Body of pancreas (tissue), 4 donors: ENCODE measurements around the gene IFNA6. TPM values are rescaled to one million over a fixed set of nuclear protein-coding genes. Genes with fewer than 3 reads are reported as not detected.

Experiments
- ATAC-seq: fragments of 150-250 bp; one replicate; pipeline ENCODE4 v1.9.1; 2016
- DNase-seq, 4 donors: peaks; one replicate each; pipeline ENCODE4 v3.0.0-alpha.2; 2019
- H3K27ac ChIP-seq, 4 donors: fragments of 200-600 bp; sonication (generic); 1 replicate in 3 of 4; 2 replicates in 1 of 4; pipeline versions ENCODE4 v1.5.1 to v1.6.1; 2016 to 2019; ENCODE audit warnings: mild to moderate bottlenecking in 1 of 4, mixed read lengths in 1 of 4, moderate library complexity in 1 of 4
- H3K27me3 ChIP-seq, 2 donors: fragments of 200-600 bp; sonication (generic); one replicate each; pipeline ENCODE4 v1.6.0; 2016; ENCODE audit warnings: mild to moderate bottlenecking in 1 of 2
- H3K36me3 ChIP-seq, 2 donors: fragments of 200-600 bp; sonication (generic); replicated peaks in 1 of 2; 2 replicates each; pipeline ENCODE4 v1.5.1; 2016; ENCODE audit warnings: low read depth in 2 of 2; ENCODE audit not compliant: insufficient read depth in 1 of 2
- H3K4me1 ChIP-seq: fragments of 200-600 bp; sonication (generic); one replicate; pipeline ENCODE4 v1.6.0; 2016
- H3K4me3 ChIP-seq, 2 donors: fragments of 200-600 bp; sonication (generic); 1 replicate in 1 of 2; 2 replicates in 1 of 2; pipeline ENCODE4 v1.5.1; 2016 to 2019
- H3K9me3 ChIP-seq, 3 donors: fragments of 200-600 bp; sonication (generic); 1 replicate in 2 of 3; 2 replicates in 1 of 3; pipeline ENCODE4 v1.5.1; 2016
- CTCF ChIP-seq, 7 experiments: fragments of 450-650 bp in 4 of 7; fragments of 200-600 bp in 3 of 7; sonication (generic) in 3 of 7; IDR thresholded peaks; one replicate each; pipeline ENCODE4 v1.5.1; 2016 to 2019; ENCODE audit warnings: antibody characterized with exemption in 7 of 7
- POLR2A ChIP-seq, 3 donors: fragments of 450-650 bp; IDR thresholded peaks; one replicate each; pipeline ENCODE4 v1.6.1; 2016; ENCODE audit warnings: antibody characterized with exemption in 3 of 3, mild to moderate bottlenecking in 2 of 3
- WGBS, 2 donors: methylation state at CpG; one replicate each; pipeline ENCODE4 v1.1.5; 2017; 5-methylcytosine and 5-hydroxymethylcytosine counted together
- intact Hi-C: fragments of 100-400 bp; cut with DNase I; formaldehyde crosslinking; loops from one replicate; pipeline ENCODE4 v1.15.1; 2023
- total RNA-seq, 2 donors: library from RNA; depleted of rRNA; stranded (reverse); fragments of >200 nt; gene quantifications; one replicate each; pipeline ENCODE4 v1.1.0, GENCODE V29; 2016

IFNA6 gene
- total RNA-seq, 2 donors from 2014 or later = not detected

- DNase-seq = no peak
- Histone ChIP-seq H3K4me1 (no peaks in the 10 kb centered on the region), H3K4me3 (no peak overlapping the region), H3K36me3 (no peaks in the 10 kb centered on the region), H3K27me3 (no peaks in the 10 kb centered on the region), H3K9me3 (no peaks in the 10 kb centered on the region), H3K27ac (no peak overlapping the region)
- intact Hi-C loops = no loop called here
- TF ChIP-seq POLR2A (IDR thresholded peaks at IDR 0.05) (no peak), CTCF (IDR thresholded peaks at IDR 0.05) (no peak)
- no peak for ATAC-seq
- 59 to 76% methylated on average over 1 of the region's 1 CpG for WGBS, 2 donors
These were observed 38.8 kb downstream of the IFNA6 start for GRCh38 chr9:21311889-21312288.

GRCh38 chr9:21305213-21305612, 45.5 kb downstream of the IFNA6 start, which contains the start of gene IFNA5:
IFNA5 (minus strand) TSS chr9:21305313; CDS start chr9:21305256, 57 bp downstream.
- no peak for TF ChIP-seq POLR2A (IDR thresholded peaks at IDR 0.05)
- no peak for TF ChIP-seq CTCF (IDR thresholded peaks at IDR 0.05)
- 64 to 67% methylated on average over 2 of the region's 2 CpGs for whole genome bisulfite sequencing, 2 donors
- no peak for DNase-seq

More at GRCh38 chr9:21305213-21305612, 45.5 kb downstream of the IFNA6 start, which contains the start of gene IFNA5:
- Histone ChIP-seq H3K36me3 (no peaks in the 10 kb centered on the region), H3K9me3 (no peaks in the 10 kb centered on the region), H3K27me3 (no peaks in the 10 kb centered on the region), H3K27ac (no peak within 1 kb of the TSS), H3K4me3 (no peak within 1 kb of the TSS), H3K4me1 (no peaks in the 10 kb centered on the region)
- no peak for ATAC-seq
- intact Hi-C loops = no loop called here

Other genes with a start within 250 kb of the IFNA6 start
- not detected for gene IFNW1, start 209.1 kb downstream of the IFNA6 start, total RNA-seq
- not detected for gene IFNA21, start 184.2 kb downstream of the IFNA6 start, total RNA-seq
- gene IFNA4, start 163.3 kb downstream of the IFNA6 start, total RNA-seq = not detected
- gene IFNA7, start 148.7 kb downstream of the IFNA6 start, total RNA-seq = not detected
- not detected for gene IFNA10, start 143.7 kb downstream of the IFNA6 start, total RNA-seq
- not detected for gene IFNA16, start 133.6 kb downstream of the IFNA6 start, total RNA-seq
- gene IFNA17, start 122.7 kb downstream of the IFNA6 start, total RNA-seq = not detected
- gene IFNA14, start 110.9 kb downstream of the IFNA6 start, total RNA-seq = not detected
- gene IFNA5, start 45.6 kb downstream of the IFNA6 start, total RNA-seq = not detected
- gene KLHL9, start 15.5 kb downstream of the IFNA6 start, total RNA-seq = 10 to 100 TPM; 10.2 to 15.3 TPM
- gene IFNA13, start 17.2 kb upstream of the IFNA6 start, total RNA-seq = not detected
- not detected for gene IFNA2, start 34.5 kb upstream of the IFNA6 start, total RNA-seq
- gene IFNA8, start 58.2 kb upstream of the IFNA6 start, total RNA-seq = not detected
- not detected for gene IFNA1, start 89.6 kb upstream of the IFNA6 start, total RNA-seq
- under 1 TPM in 1 of 2 donors, not detected in 1; 0.26 TPM for gene IFNE, start 131.4 kb upstream of the IFNA6 start, total RNA-seq